DOHH2 (cell line): ENCODE measurements around the gene CES4A.

Experiments
- H3F3A ChIP-seq: fragments of 200-600 bp; sonication (generic), shearing (Covaris generic); 2 replicates; pipeline ENCODE4 v1.6.0; 2016; ENCODE audit warnings: antibody characterized with exemption, mild to moderate bottlenecking; ENCODE audit not compliant: control insufficient read depth, insufficient read depth
- H3K27ac ChIP-seq: fragments of 200-600 bp; sonication (generic); 2 replicates; pipeline ENCODE4 v1.5.1; 2014; ENCODE audit warnings: low read depth, mild to moderate bottlenecking, low read length, moderate library complexity
- H3K27me3 ChIP-seq: fragments of 200-600 bp; sonication (generic); 2 replicates; pipeline ENCODE4 v1.6.1; 2014; ENCODE audit warnings: mild to moderate bottlenecking, low read length, mixed read lengths; ENCODE audit not compliant: control insufficient read depth
- H3K36me3 ChIP-seq: fragments of 200-600 bp; sonication (generic); 2 replicates; pipeline ENCODE4 v1.6.1; 2014; ENCODE audit warnings: mild to moderate bottlenecking, low read length, moderate library complexity, mixed read lengths; ENCODE audit not compliant: control insufficient read depth
- H3K4me1 ChIP-seq: fragments of 200-600 bp; sonication (generic); 2 replicates; pipeline ENCODE4 v1.6.1; 2014; ENCODE audit warnings: mild to moderate bottlenecking, low read length, mixed read lengths; ENCODE audit not compliant: control insufficient read depth
- H3K4me2 ChIP-seq: fragments of 200-600 bp; sonication (generic); 2 replicates; pipeline ENCODE4 v1.6.0; 2014; ENCODE audit warnings: mild to moderate bottlenecking, low read length, moderate library complexity
- H3K4me3 ChIP-seq: fragments of 200-600 bp; sonication (generic); 2 replicates; pipeline ENCODE4 v1.5.1; 2014; ENCODE audit warnings: mild to moderate bottlenecking, low read length, mixed read lengths
- H3K79me2 ChIP-seq: fragments of 200-600 bp; sonication (generic); 2 replicates; pipeline ENCODE4 v1.6.1; 2014; ENCODE audit warnings: mild to moderate bottlenecking, low read length, mixed read lengths; ENCODE audit not compliant: control insufficient read depth
- H3K9me2 ChIP-seq: fragments of 200-600 bp; sonication (generic); replicated peaks from 2 replicates; pipeline ENCODE4 v1.6.1; 2014; ENCODE audit warnings: mild to moderate bottlenecking, low read length, mixed read lengths; ENCODE audit not compliant: control insufficient read depth
- H3K9me3 ChIP-seq: fragments of 200-600 bp; sonication (generic); 2 replicates; pipeline ENCODE4 v1.6.1; 2014; ENCODE audit warnings: antibody characterized with exemption, low read length, mixed read lengths; ENCODE audit not compliant: control insufficient read depth, insufficient read depth
- H4K20me1 ChIP-seq: fragments of 200-600 bp; sonication (generic); 2 replicates; pipeline ENCODE4 v1.6.0; 2014; ENCODE audit warnings: low read depth, mild to moderate bottlenecking, antibody characterized with exemption, low read length, moderate library complexity; ENCODE audit not compliant: control insufficient read depth, insufficient read depth
- CTCF ChIP-seq: fragments of 200-600 bp; sonication (generic); IDR thresholded peaks from one replicate; pipeline ENCODE4 v1.5.1; 2014; ENCODE audit warnings: antibody characterized with exemption, mild to moderate bottlenecking, low read depth, low read length; ENCODE audit not compliant: poor library complexity, severe bottlenecking
- EZH2phosphoT487 ChIP-seq: fragments of 200-600 bp; sonication (generic); IDR thresholded peaks from 2 replicates; pipeline ENCODE4 v1.6.1; 2017; ENCODE audit warnings: borderline replicate concordance, mild to moderate bottlenecking, antibody characterized with exemption, low read length, moderate library complexity, mixed read lengths

Gene CES4A

GRCh38 chr16:67011274-67011673 is 22.9 kb downstream of the CES4A start:
- Histone ChIP-seq H3K9me3 (no peaks in the 10 kb centered on the region), H4K20me1 (no peaks in the 10 kb centered on the region), H3F3A (peaks cover 3% of the 10 kb centered on the region; the same call in 1 of the 2 replicates), H3K36me3 (no peaks in the 10 kb centered on the region), H3K79me2 (no peaks in the 10 kb centered on the region), H3K4me3 (no peak overlapping the region), H3K4me1 (peaks cover 20% of the 10 kb centered on the region), H3K27ac (no peak overlapping the region), H3K27me3 (peaks cover 14% of the 10 kb centered on the region), H3K4me2 (no peak overlapping the region), H3K9me2 (no peaks in the 10 kb centered on the region)
- TF ChIP-seq CTCF (no peak), EZH2phosphoT487 (no peak)

- H3K4me2 ChIP-seq, result peak overlapping the region; percentile 68
- no peaks in the 10 kb centered on the region for H3K79me2 ChIP-seq
- no peaks in the 10 kb centered on the region for H4K20me1 ChIP-seq
- peak overlapping the region; percentile 64 for H3K4me3 ChIP-seq
- TF ChIP-seq CTCF (no peak), EZH2phosphoT487 (no peak)
- H3F3A ChIP-seq, result peaks cover 3% of the 10 kb centered on the region; the same call in 1 of the 2 replicates
- H3K9me2 ChIP-seq, result no peaks in the 10 kb centered on the region
- H3K36me3 ChIP-seq, result no peaks in the 10 kb centered on the region
- H3K4me1 ChIP-seq, result peaks cover 24% of the 10 kb centered on the region
- H3K27ac ChIP-seq, result no peak overlapping the region
- H3K27me3 ChIP-seq, result peaks cover 14% of the 10 kb centered on the region
- no peaks in the 10 kb centered on the region for H3K9me3 ChIP-seq
These were observed 24.9 kb downstream of the CES4A start for GRCh38 chr16:67013233-67013822.

GRCh38 chr16:67013823-67014633 is 25.6 kb downstream of the CES4A start:
- Histone ChIP-seq H3K27ac (no peak overlapping the region), H3K4me3 (peak overlapping the region; percentile 64), H3K9me2 (no peaks in the 10 kb centered on the region), H3K79me2 (no peaks in the 10 kb centered on the region), H3K36me3 (no peaks in the 10 kb centered on the region), H3F3A (peaks cover 3% of the 10 kb centered on the region; the same call in 1 of the 2 replicates), H3K9me3 (no peaks in the 10 kb centered on the region), H3K4me1 (peaks cover 25% of the 10 kb centered on the region), H4K20me1 (no peaks in the 10 kb centered on the region), H3K27me3 (peaks cover 14% of the 10 kb centered on the region), H3K4me2 (peak overlapping the region; percentile 68)
- peak; percentile 6 for TF ChIP-seq CTCF
- TF ChIP-seq EZH2phosphoT487, result no peak; the same call in 1 of the 2 replicates
